H1 (cell line): ENCODE data around the gene ATP5F1E. TPM values are rescaled to one million over a fixed set of nuclear protein-coding genes. Genes with fewer than 3 reads are reported as not detected.

Source experiments
- CHD7 ChIP-seq: fragments of 300-600 bp; sonication (generic); IDR thresholded peaks from 2 replicates; pipeline ENCODE4 v1.7.1; 2012; ENCODE audit warnings: low read length, moderate library complexity, mild to moderate bottlenecking, inconsistent platforms; ENCODE audit not compliant: insufficient replicate concordance
- GABPA ChIP-seq: IDR thresholded peaks from 2 replicates; pipeline ENCODE4 v1.6.1; 2011; ENCODE audit warnings: mild to moderate bottlenecking, low read length, moderate library complexity, borderline replicate concordance; ENCODE audit not compliant: insufficient read depth
- SP2 ChIP-seq: IDR thresholded peaks from 2 replicates; pipeline ENCODE4 v1.6.1; 2012; ENCODE audit warnings: mild to moderate bottlenecking, low read length, inconsistent platforms
- polyA plus RNA-seq, 7 experiments: library from polyadenylated mRNA; depleted of rRNA in 3 of 7; stranded (reverse) in 5 of 7; unstranded in 2 of 7; fragments of >200 nt in 5 of 7; fragments of 200-250 nt in 2 of 7; gene quantifications; 1 replicate in 5 of 7; 2 replicates in 1 of 7; 4 replicates in 1 of 7; pipeline versions ENCODE4 v1.2.1 to v1.2.3, GENCODE V29; 2011 to 2013; ENCODE audit warnings: missing spikeins in 2 of 7, mixed read lengths in 2 of 7
- total RNA-seq: library from RNA; stranded (reverse); fragmentation: NEBNext Ultra II Directional; extraction: Animal tissue kit (Norgen Biotek cat#: 25700); gene quantifications from 2 replicates; pipeline ENCODE4 v1.2.1, GENCODE V29; 2021

ATP5F1E gene
- total and polyA plus RNA-seq, 2 of the 8 experiments (the other 6 are each of a cell fraction or from before 2014, with no cell fraction given) = 15.7 to 47.8 TPM

- no peak for TF ChIP-seq SP2
- no peak for TF ChIP-seq GABPA
- TF ChIP-seq CHD7 = no peak
These were observed 5.3 kb upstream of the ATP5F1E start (continued) for GRCh38 chr20:59037386-59037785.
